Ramos (cell line): ENCODE data around the gene ATP6V1E1.
"Not testable (repeated sequence)": the region's sequence is repeated elsewhere in the genome, so short reads cannot be mapped to it uniquely, and the experiment has no call there.

Experiments
- in situ Hi-C: fragments of 300-500 bp; cut with MboI; formaldehyde crosslinking; loops from one replicate; pipeline ENCODE4 v1.14.3; 2022; ENCODE audit warnings: low sequenced_read_pairs; ENCODE audit not compliant: unreplicated experiment

The ATP6V1E1 gene

DNA sequence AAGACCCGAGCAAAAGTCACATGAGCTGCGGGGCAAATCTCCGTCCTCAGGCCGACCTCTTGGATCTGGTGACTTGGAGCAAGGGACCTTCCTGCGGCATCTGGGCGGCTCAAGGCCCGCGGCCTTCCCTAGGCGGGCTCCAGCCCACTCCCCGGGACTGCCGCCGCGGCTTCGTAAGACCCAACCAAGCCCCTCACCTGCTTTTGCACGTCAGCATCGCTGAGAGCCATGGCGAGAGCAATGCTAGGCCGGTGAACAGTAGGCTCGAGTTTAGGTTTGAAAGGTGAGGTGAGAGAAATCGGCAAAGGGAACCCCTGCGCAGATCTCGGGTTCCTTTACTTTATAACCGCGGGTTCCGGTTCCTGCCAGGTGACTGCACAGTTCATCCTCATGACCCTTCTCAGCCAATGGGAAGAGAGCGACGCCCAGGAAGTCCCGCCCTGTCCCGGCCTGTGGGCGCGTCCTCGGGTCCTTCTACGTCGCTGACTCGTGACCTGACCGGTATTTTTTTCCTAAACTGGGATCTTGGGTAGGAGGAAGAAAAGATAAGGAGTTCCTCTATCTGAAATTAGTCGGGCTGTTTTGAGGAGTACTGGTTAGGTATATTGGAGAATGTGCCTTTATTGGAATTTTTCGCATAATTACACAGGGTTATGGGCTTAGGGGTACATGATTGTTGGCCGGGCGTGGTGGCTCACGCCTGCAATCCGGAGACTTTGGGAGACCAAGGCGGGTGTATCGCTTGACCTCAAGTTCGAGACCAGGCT, at the start of gene ATP6V1E1:
Gene ATP6V1E1 (minus strand): TSS at position 344 of the 767 bp plus-strand sequence. CDS start 114 bp downstream, at position 230.
- in situ Hi-C loops: no loop called here

DNA sequence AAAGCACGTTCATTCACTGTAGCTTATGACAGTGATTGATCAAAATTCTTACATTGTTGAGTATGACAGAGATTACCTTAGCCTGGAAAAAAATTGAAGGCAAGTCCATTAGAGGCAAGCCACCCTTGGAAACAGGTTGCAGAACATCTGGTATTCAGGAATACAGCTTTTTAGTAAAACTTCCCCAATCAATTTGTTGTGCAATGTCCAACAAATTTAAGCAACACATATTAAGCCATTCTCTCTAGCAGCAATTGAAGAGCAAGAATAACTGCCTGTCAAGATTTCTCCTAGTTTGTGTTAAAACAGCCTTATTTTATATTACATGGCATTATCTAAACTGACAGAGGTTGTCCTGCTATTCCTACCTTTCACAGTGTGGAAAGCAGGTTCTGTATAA, 47.0 kb upstream of the ATP6V1E1 start:
- in situ Hi-C loops: no loop called here

DNA sequence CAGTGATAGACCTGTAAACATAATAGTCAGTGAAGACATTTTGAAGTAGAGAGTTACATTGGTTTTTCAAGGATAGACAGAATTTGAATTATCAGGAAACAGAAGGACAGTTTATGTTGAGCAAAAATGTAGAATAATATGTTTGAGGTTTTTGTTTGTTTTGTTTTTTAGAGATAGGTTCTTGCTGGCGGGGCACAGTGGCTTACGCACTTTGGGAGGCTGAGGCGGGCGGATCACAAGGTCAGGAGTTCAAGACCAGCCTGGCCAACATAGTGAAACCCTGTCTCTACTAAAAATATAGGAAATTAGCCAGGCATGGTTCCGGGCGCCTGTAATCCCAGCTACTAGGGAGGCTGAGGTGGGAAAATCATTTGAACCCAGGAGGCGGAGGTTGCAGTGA, 45.6 kb upstream of the ATP6V1E1 start:
- in situ Hi-C loops: no loop called here

DNA sequence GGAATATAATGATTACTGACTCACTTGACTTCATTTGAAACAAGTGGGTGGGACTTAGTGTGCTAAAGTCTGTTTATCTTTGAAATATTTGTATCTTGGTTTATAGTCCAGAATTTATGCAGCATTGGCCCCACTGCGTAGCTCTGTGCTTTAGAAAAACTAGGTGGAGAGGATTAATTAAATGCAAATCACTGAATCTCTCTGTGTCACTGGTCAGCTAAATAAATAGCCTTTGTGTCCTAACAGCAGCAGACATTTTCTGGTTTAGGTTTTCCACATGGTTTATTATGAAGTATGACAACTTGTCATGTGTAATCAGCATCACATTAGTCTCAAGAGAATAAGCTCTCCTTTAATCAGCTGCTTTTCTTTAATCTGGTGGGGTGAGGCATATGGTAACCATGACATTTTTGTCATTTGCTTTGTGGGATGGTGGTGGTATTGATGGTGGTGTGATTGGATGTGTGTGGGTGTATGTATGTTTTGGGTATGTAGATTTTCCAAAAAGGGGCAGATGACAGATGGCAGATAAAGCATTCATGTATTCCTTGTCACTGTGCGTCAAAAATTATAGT, 44.0 kb upstream of the ATP6V1E1 start:
- in situ Hi-C loops: no loop called here

DNA sequence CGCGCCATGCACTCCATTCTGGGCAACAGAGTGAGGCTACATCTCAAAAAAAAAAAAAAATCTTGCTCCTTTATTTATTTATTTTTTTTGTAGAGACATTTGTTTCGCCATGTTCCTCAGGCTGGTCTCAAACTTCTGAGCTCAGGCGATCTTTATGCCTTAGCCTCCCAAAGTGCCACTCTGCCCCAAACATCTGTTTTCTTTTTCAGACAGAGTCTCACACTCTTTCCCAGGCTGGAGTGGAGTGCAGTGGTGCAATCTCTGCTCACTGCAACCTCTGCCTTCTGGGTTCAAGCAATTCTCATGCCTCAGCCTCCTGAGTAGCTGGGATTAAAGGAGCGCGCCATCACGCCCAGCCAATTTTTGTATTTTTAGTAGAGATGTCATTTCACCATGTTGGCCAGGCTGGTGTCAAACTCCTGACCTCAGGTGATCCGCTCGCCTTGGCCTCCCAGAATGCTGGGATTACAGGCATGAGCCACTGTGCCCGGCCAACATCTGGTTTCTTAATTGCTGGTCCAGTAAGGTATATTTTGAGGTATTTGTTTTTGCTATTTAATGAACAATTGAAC, 43.1 kb upstream of the ATP6V1E1 start:
- in situ Hi-C loops: not testable (repeated sequence)

DNA sequence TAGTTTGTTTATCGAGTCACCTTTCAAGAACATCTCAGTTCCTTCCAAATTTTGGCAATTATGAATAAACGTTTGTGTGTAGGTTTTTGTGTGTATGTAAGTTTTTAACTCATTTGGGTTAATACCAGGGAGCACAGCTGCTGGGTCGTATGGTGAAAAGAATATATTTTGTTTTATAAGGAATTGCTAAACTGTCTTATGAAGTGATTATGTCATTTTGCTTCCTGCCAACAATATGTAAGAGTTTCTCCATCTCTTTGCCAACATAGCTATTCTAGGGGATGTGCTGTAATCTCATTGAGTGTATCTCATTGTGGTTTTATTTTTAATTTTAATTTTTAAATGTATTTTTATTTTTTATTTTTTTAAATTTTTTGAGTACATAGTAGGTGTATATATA, 37.3 kb upstream of the ATP6V1E1 start:
- in situ Hi-C loops: loop anchor here (10.0 kb wide), 1 partner anchor 49 kb away; no protein-coding TSS in a partner anchor

DNA sequence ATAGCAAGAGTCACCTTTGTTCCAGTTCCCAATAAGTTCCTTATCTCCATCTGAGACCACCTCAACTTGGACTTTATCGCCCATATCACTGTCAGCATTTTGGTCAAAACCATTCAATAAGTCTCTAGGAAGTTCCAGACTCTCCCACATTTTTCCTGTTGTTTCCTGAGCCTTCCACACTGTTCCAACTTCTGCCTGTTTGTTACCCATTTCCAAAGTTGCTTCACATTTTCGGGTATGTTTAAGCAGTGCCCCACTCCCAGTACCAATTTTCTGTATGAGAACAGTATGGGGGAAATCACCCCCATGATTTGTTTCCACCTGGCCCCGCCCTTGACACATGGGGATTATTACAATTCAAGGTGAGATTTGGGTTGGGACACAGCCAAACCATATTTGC, 36.7 kb upstream of the ATP6V1E1 start:
- in situ Hi-C loops: loop anchor here (10.0 kb wide), 1 partner anchor 50 kb away; no protein-coding TSS in a partner anchor

DNA sequence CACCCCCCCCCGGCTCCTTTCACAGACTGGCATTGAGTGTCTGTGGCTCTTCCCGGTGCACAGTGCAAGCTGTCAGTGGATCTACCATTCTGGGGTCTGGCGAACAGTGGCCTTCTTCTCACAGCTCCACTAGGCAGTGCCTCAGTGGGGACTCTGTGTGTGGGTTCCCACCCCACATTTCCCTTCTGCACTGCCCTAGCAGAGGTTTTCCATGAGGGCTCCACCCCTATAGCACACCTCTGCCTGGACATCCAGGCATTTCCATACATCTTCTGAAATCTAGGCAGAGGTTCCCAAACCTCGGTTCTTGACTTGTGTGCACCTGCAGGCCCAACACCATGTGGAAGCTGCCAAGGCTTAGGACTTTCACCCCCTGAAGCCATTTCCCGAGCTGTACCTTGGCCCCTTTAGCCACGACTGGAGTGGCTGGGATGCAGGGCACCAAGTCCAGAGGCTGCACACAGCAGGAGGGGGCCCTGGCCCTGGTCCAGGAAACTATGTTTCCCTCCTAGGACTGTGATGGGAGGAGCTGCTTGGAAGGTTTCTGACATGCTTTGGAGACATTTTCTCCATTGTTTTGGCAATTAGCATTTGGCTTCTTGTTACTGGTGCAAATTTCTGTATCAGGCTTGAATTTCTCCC, 36.0 kb upstream of the ATP6V1E1 start:
- in situ Hi-C loops: loop anchor here (10.0 kb wide), 1 partner anchor 50 kb away; no protein-coding TSS in a partner anchor

DNA sequence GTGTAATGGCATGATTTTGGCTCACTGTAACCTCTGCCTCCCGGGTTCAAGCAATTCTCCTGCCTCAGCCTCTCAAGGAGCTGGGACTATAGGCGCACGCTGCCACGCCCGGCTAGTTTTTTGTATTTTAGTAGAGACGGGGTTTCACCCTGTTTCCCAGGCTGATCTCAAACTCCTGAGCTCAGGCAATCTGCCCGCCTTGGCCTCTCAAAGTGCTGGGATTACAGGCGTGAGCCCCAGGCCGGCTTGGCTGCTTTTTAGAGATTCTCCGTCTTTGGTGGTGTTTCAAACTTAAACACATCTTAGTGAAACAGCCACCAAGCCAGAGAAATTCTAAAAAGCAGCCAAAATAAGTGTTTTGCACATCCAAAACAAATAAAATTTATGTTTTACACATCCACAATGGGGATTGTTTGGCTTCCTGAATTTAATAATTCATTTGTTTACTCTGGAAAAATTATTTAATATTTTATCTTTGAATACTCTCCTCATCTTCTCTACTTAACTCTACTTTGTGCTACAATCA, 28.4 kb upstream of the ATP6V1E1 start:
- in situ Hi-C loops: no loop called here

DNA sequence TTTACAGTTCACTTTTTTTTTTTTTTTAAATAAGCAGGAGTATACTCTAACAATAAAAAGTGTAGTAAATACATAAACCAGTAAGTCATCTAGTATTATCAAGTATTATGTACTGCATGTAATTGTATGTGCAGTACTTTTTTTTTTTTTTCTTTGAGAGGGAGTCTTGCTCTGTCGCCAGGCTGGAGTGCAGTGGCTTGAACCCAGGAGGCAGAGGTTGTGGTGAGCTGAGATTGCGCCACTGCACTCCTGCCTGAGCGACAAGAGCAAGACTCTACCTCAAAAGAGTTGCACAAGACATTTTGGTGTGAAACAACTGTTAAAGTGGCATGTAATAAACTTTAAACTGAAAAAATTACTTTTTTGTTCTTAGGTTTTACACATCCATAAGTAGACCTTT, 26.7 kb upstream of the ATP6V1E1 start:
- in situ Hi-C loops: no loop called here

DNA sequence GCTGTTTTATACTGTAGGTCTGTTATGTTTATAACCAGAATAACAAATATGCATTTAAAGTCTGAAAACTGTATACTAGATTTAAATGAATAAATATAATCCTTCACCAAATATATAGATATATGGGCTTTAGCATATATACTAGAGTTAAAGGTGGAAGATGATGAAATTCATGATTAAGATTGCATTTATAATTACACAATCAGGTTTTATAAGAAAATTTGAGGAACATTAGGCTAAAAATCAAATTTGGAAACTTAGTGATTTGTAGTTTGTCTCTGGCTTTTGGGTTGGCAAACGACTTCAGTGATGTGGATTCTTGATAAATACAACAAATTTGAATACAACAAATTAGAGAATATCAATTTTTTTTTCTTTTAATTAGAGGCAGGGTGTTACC, 20.0 kb upstream of the ATP6V1E1 start:
- in situ Hi-C loops: no loop called here

DNA sequence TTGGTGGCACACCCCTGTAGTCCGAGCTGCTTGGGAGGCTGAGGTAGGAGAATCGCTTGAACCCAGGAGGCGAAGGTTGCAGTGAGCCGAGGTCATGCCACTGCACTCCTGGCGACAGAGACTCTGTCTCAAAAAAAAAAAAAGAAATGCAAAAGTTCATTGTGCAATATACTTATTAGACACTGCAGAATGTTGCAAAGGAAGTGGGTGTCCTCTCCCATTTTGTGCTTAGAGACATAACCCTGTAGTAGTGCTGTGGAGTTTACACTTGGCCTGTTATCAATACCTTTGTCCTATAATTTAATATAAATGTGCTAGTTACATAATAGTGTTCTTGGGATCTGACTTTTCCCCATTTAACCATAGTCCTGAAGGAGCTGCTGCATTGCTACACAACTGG, 19.4 kb upstream of the ATP6V1E1 start:
- in situ Hi-C loops: no loop called here

DNA sequence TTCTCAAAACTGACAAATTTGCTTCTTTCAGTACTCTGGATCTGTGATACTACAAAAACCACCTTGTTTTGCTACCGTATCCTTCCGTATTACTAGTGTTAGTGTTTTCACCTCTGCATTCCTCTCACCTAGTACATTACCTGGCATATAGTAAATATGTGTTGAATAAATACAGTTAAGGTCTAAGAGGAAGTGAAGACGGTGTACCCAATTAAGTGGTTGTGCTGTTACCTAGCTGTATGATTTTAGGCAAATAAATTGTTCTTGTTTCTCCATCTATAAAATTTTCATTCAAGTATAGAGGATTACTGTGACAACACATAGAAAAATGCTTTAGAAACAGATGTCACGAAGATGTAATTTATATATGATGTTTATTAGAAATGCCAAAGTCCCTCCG, 18.9 kb upstream of the ATP6V1E1 start:
- in situ Hi-C loops: no loop called here

DNA sequence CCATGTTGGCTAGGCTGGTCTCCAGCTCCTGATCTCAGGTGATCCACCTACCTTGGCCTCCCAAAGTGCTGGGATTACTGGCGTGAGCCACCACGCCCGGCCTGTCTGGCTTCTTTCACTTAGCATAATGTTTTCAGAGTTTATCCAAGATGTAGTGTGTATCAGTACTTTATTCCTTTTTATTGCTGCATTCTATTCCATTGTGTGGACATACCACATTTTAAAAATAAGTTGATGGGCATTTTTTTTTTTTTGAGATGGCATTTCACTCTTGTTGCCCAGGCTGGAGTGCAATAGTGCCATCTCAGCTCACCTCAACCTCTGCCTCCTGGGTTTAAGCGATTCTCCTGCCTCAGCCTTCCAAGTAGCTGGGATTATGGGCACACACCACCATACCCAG, 13.8 kb upstream of the ATP6V1E1 start:
- in situ Hi-C loops: not testable (repeated sequence)

DNA sequence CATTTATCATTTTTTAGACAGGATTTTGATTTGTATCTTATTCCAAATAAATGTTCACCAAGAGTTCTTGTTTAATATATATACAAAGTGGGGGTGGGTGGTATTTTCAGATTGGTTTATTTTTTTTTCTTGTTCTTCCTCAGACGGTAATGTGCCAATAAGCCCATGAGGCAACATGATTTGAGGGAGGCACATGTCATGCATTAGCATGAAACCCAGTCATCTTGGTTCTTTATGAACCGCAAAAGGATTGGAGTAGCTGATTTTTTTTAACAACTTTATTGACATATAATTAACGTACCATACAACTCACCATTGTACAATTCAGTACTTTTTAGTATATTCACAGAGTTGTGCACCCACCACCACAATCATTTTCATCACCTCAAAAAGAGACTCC, 12.7 kb upstream of the ATP6V1E1 start:
- in situ Hi-C loops: no loop called here

DNA sequence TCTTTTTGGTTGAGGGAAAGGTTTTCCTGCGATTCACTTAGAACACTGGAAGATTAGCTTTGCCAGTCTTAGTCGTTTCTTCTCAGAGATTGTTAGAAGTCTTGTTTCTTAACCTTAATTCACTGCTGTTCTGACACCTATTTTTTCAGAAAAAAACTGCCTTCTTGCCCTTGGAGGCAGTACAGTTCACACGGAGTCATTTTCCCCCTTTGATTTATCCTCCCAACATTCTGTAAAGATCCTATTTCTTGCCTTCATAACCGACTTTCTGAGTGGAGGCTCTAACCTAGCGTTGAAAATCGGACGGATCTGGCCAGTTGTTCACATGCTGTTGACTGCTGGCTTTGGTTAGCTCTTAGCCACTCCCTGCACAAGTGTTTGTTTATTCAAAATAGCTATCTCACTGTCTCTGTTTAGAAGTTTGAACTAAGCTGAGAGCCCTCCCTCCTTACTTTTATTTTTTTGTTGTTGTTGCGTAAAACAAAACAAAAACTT, 10.7 kb upstream of the ATP6V1E1 start:
- in situ Hi-C loops: no loop called here

DNA sequence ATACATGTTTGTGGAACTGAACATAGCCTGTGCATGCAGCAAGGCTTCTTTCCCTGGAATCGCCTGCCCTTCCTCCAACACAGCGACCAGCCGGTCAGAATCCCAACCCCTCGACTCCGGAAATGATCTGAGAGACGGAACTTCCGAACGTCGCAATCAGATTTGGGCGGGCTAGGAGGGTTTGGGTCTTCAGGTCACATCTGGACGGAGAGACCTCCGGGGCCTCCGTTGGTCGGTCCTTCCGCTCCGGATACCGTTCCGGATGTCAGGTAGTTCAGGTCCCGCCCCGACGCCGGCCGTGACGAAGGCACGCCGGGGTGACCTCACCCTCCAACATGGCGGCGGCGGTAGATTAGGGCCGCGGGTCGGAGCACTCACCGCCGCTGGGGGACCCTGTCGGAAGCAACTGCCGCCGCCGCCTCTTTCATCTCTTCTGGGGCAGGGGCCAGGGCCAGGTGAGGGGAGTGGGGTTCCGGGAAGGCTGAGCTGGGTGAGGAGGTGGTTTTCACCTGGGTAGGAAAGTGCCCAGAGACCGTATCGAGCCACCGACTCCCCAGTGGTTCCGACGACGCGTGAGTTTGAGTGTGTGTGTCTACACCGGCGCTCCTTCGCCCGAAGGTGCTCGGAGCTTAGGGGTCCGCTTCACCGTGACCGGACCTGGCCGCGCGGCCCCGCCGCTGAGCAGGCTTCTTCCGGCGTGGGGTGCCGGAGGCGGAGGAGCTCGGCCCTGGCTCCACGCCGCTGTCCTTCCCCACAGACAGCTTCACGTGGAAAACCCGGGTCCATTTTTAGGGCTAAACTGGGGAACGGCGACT, 10.1 kb upstream of the ATP6V1E1 start, which contains the start of gene BCL2L13:
Gene BCL2L13 (plus strand): TSS at position 326 of the 815 bp plus-strand sequence. CDS start 16,955 bp downstream, outside the sequence.
- in situ Hi-C loops: no loop called here

DNA sequence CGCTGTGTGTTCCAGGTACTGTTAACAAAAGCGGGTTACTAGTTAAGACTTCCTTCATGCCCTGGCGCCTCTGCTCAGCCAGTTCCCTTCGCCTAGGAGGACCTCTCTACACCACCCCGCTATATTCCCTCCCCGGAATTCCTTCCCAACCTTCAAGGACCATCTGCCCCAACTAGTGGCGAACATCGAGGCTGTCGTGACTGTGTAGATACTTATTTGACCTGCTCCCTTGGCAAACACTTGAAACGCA, 9.6 kb upstream of the ATP6V1E1 start:
- in situ Hi-C loops: no loop called here

DNA sequence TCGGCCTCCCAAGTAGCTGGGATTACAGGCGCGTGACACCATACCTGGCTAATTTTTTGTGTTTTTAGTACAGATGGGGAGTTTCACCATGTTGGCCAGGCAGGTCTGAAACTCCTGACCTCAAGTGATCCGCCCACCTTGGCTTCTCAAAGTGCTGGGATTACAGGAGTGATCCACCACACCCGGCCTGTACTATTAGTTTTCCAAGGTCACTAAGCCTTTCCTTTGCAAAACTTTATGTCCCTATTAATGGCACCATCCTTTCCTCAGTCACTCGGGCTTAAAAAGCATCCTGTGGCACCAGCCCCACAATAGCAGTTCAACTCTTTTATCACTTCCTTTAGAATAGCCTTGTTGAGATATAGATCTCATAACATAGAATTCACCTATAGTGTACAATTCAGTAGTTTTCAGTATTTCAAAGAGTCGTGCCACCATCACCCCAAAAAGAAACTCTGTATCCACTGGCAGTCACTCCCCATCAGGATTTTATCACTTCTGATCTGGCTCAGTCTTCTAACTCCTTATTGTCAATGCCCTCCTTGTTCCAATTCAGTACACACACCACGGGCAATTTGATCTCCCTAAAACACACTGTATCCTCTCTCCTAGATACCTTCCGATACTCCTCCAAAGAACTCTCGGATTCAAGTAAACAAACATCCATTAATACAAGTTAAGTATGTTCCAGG, 9.1 kb upstream of the ATP6V1E1 start:
- in situ Hi-C loops: no loop called here
